Stimulated activated CD4-positive, alpha-beta T cell treated with anti-CD3 and anti-CD28 coated beads, TNF-alpha, amount 100 ng/mL, for 1 hour (primary cell): ENCODE data around the gene SPATA3.
"Not testable (repeated sequence)": the region's sequence is repeated elsewhere in the genome, so short reads cannot be mapped to it uniquely, and the experiment has no call there.

Source experiments
- DNase-seq, 3 donors: peaks; one replicate each; pipeline ENCODE4 v3.0.0-alpha.2; 2020; ENCODE audit warnings: low read depth in 3 of 3, low spot score in 1 of 3

The SPATA3 gene

GRCh38 chr2:230968314-230968713, 27.6 kb upstream of the SPATA3 start:
- not testable (repeated sequence) for DNase-seq

DNA sequence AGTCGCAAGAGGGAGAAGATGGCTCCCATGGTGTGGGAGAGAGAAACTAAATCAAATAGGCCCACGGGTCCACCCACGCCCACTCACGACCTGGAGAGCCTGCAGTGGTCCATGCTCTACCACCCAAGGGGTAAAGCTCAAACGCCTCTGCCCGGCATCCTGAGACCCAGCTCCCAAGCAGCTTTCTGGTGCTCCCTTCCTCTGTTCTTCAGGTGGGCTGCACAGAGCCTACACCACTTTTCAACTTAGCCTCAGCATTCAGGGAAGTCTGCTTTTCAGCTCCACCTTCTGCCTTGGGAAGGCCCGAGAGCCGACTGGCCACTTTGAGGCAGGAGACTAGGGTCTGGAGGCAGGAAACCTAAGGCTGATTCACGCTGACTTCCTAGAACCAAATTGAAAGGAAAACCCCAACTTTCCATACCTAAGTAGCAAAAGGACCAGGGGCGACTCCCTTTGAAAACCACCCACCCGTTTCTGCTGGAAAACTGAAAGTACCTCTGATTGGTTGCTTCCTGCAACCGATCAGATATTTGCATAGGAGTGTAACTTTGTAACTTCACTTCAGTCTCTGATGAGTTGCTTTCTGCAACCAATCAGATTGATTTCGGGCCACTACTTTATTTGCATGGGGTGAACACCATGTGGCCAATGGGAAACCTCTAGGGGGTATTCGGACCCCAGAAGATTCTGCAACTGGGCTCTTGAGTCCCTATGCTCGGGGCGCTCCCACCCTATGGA, 26.8 kb upstream of the SPATA3 start:
- DNase-seq, result no peak

DNA sequence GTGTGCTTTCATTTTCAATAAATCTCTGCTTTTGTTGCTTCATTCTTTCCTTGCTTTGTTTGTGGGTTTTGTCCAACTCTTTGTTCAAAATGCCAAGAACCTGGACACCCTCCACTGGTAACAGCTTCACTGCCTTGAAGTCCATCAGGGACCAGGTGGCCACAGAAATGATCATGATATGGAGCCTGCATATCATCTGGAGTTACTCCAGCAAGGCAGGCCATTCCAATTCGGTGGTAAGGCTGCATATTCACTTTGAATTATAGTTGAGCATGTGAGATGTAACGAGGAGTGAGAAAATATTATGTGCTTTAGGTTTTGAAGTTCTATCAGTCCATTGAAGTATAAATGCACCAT, 26.3 kb upstream of the SPATA3 start:
- DNase-seq, result no peak

DNA sequence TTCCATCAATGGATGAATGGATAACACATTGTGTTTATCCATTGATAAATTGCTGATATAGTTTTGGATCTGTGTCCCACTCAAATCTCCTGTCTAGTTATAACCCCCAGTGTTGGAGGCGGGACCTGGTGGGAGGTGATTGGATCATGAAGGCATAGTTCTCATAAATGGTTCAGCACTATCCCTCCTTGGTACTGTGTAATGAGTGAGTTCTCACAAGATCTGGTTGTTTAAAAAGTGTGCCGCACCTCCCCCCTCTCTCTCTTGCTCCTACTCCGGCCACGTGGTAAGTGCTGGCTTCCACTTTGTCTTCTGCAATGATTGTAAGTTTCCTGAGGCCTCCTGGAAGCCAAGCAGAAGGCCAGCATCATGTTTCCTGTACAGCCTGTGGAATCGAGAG, 23.9 kb upstream of the SPATA3 start:
- DNase-seq, result no peak

DNA sequence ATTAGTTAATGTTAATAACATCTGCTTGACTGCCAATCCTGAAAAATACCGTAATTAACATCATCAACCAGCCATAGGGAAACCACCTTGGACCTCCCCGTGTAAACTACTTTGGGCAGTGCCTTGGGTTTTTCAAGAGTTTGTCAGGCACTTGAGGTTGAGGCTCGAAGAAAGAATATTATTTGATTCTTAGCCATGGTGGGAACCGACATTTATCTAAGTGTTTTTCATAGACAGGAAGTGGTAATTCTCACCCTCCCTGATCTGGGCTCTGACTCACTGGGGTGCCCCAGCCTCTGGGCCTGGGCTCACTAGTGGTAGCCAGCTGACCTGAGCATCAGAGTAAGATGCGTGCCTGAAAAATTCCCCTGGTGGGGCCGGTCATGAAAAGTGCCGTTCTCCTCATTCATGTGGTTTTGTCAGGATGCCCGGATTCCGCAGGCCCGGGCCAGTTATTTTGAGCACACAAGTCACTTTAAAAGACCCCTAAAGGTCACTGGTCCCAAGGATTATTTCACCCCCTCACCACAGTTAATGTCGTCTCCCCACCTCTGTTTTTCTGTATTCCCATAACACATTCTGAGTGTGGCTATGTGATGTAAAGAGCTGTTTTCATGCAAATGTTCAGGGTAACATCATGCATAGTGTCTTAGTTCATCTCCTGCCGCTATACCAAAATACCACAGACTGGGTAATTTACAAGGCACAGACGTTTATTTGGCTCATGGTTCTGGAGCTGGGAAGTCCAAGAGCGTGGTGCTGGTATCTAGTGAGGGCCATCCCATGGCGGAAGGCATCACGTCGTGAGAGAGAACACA, 21.6 kb upstream of the SPATA3 start:
- DNase-seq, result peak; percentile 13 to 42 (median 35)

DNA sequence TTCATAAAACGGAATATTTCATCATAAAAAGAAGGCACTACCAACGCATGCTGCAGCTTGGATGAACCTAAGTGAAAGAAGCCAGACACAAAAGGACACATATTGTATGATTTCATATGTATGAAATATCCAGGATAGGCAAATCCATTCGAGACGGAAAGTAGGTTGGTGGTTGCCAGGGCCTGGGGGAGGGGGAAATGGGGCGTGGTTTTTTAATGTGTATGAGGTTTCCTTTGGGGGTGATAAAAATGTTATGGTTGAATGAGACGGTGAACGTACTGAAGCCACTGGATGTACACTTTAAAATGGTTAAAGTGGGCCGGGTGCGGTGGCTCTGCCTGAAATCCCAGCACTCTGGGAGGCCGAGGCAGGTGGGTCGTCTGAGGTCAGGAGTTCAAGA, 20.0 kb upstream of the SPATA3 start:
- DNase-seq, result no peak

GRCh38 chr2:230976671-230977171, 19.2 kb upstream of the SPATA3 start:
- no peak for DNase-seq

DNA sequence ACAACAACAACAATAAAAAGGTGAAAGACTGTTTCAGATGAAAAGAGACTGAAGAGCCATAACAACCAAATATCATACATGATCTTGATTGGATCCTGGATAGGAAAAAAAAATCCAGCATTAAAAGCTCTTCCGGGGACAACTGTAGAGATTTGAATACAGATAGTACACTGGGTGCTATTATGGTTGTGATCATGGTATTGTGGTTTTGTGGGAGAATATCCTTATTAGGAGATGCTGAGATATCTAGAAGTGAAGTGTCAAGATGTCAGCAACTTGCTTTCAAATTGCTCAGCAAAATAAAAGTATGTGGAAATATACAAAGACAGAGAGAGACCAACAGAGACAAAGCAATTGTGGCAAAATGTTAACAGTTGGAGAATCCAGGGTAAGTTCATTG, 15.5 kb upstream of the SPATA3 start:
- no peak for DNase-seq

- DNase-seq, result no peak
Measured at GRCh38 chr2:230981704-230982103, 14.2 kb upstream of the SPATA3 start.

GRCh38 chr2:230982126-230982525, 13.8 kb upstream of the SPATA3 start:
- DNase-seq, result no peak

- DNase-seq, result no peak
Measured at GRCh38 chr2:230982528-230982927, 13.4 kb upstream of the SPATA3 start.

GRCh38 chr2:230983566-230983965, 12.4 kb upstream of the SPATA3 start:
- no peak for DNase-seq

GRCh38 chr2:230984393-230985220, 11.3 kb upstream of the SPATA3 start:
- DNase-seq, result no peak

DNA sequence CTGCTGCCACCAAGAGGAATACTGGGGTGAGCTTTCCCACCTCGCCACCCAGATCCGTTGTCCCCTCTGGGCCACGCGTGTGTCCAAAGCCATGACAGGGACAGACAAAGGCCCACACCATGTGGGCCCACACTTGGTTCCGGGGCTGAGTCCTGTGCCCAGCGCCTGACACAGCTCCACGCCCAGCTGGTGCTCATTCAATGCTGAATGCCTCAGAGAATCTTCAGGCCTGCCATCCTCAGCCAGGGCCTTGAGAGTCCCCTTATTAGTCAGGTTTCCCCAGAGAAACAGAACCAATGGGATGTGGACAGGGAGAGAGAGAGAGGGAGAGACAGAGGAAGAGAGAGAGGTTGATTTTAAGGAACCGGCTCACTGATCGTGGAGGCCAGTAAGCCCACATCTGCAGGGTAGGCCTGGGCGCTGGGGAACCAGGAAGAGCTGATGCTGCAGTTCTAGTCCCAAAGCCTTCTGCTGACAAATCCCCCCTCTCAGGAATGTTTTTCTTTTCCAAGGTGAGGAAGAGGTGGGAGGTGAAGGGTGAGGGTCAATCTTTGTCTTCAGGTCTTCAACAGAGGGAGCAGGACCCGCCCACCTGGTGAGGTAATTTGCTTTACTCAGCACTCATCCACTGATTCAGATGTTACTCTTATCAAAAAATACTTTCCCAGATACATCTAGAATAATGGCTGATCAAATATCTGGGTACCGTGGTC, 10.2 kb upstream of the SPATA3 start:
- no peak for DNase-seq

- DNase-seq, result no peak
Measured at GRCh38 chr2:230986520-230987136, 9.3 kb upstream of the SPATA3 start.

- peak; percentile 42 to 82 (median 55) for DNase-seq
Measured at GRCh38 chr2:230987137-230988020, 8.5 kb upstream of the SPATA3 start.

GRCh38 chr2:230989731-230990130, 6.2 kb upstream of the SPATA3 start:
- no peak for DNase-seq

GRCh38 chr2:230990131-230990898, 5.6 kb upstream of the SPATA3 start:
- DNase-seq, result no peak

DNA sequence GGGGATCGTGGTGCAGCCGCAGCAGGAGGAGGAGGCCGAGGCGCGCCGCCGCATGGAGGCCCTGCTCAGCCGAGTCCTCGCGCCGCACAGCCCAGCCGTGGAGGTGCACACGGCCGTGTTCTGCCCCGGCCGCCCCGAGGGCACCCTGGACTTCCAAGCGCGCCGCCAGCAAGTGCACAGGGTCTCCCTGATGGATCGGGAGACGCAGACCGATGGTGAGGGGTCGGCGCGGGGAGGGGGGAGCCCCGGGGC, 5.1 kb upstream of the SPATA3 start:
- DNase-seq, result no peak
